ENCODE measurements around the gene LXN.
"Not testable (repeated sequence)": the region's sequence is repeated elsewhere in the genome, so short reads cannot be mapped to it uniquely, and the experiment has no call there.

DNA sequence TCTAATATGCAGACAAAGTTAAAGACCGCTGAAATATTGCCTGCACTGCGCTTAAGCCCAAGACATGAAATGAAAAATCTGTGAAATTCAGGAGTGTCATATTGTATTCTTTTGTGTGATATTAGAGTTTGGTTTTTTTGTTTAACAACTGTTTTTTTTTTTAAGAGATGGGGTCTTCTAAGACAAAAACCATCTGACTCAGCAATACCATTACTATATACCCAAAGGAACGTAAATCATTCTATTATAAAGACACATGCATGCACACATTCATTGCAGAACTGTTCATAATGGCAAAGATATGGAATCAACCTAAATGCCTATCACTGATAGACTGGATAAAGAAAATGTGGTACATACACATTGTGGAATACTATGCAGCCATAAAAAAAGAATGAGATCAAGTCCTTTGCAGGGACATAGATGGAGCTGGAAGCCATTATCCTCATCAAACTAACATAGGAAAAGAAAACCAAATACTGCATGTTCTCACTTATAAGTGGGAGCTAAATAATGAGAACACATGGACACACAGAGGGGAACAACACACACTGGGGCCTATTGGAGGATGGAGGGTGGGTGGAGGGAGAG, 21.5 kb upstream of the LXN start:
- not testable (repeated sequence) for TF ChIP-seq POLR2A (IDR thresholded peaks at IDR 0.05; ENCODE audit: control extremely low read depth in 1 of 2, low read depth in 2 of 2, low read length in 2 of 2); HDAC2 (IDR thresholded peaks at IDR 0.05; ENCODE audit: borderline replicate concordance in 1 of 2, low read depth in 2 of 2, low read length in 2 of 2); SP1 (IDR thresholded peaks at IDR 0.05; ENCODE audit: low read depth, low read length); CEBPB (IDR thresholded peaks at IDR 0.05; ENCODE audit: low read depth, low read length); MAFK (IDR thresholded peaks at IDR 0.05; ENCODE audit: low read depth, low read length); EZH2 (IDR thresholded peaks at IDR 0.05; ENCODE audit: low read depth, low read length, severe bottlenecking)
- TF ChIP-seq, protein P1, sequence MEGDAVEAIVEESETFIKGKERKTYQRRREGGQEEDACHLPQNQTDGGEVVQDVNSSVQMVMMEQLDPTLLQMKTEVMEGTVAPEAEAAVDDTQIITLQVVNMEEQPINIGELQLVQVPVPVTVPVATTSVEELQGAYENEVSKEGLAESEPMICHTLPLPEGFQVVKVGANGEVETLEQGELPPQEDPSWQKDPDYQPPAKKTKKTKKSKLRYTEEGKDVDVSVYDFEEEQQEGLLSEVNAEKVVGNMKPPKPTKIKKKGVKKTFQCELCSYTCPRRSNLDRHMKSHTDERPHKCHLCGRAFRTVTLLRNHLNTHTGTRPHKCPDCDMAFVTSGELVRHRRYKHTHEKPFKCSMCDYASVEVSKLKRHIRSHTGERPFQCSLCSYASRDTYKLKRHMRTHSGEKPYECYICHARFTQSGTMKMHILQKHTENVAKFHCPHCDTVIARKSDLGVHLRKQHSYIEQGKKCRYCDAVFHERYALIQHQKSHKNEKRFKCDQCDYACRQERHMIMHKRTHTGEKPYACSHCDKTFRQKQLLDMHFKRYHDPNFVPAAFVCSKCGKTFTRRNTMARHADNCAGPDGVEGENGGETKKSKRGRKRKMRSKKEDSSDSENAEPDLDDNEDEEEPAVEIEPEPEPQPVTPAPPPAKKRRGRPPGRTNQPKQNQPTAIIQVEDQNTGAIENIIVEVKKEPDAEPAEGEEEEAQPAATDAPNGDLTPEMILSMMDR (IDR thresholded peaks at IDR 0.05; ENCODE audit: control extremely low read depth in 1 of 3, insufficient read depth in 1 of 3, low read depth in 1 of 3, low read length in 3 of 3): not testable (repeated sequence)
- TF ChIP-seq, protein P2, sequence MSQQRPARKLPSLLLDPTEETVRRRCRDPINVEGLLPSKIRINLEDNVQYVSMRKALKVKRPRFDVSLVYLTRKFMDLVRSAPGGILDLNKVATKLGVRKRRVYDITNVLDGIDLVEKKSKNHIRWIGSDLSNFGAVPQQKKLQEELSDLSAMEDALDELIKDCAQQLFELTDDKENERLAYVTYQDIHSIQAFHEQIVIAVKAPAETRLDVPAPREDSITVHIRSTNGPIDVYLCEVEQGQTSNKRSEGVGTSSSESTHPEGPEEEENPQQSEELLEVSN (IDR thresholded peaks at IDR 0.05): not testable (repeated sequence)

Data from H1 (cell line).